ENCODE measurements around the gene SYTL2. TPM values are rescaled to one million over a fixed set of nuclear protein-coding genes. Genes with fewer than 3 reads are reported as not detected.

Gene SYTL2
- total RNA-seq, 2 donors from 2014 or later, result 50.0 to 58.8 TPM

GRCh38 chr11:85742348-85742747 is 68.6 kb downstream of the SYTL2 start:
- ATAC-seq (no peak), DNase-seq (no peak)
- peaks cover 49% of the 10 kb centered on the region for H3K4me1 Mint-ChIP-seq
- peak overlapping the region; percentile 93 for H3K27ac Mint-ChIP-seq
- H3K4me3 Mint-ChIP-seq, result no peak overlapping the region
- no peaks in the 10 kb centered on the region for H3K9me3 ChIP-seq (ENCODE audit: control insufficient read depth, low read length, poor library complexity, severe bottlenecking)
- H3K27me3 Mint-ChIP-seq, result no peaks in the 10 kb centered on the region
- peaks cover 2% of the 10 kb centered on the region for H3K36me3 Mint-ChIP-seq (ENCODE audit: low read depth)

GRCh38 chr11:85740481-85741400 is 70.2 kb downstream of the SYTL2 start:
- H3K9me3 ChIP-seq (ENCODE audit: control insufficient read depth, low read length, poor library complexity, severe bottlenecking), result no peaks in the 10 kb centered on the region
- Mint-ChIP-seq H3K36me3 (ENCODE audit: low read depth) (peaks cover 2% of the 10 kb centered on the region), H3K4me1 (peaks cover 46% of the 10 kb centered on the region), H3K4me3 (no peak overlapping the region), H3K27me3 (no peaks in the 10 kb centered on the region), H3K27ac (peak overlapping the region; percentile 27)
- ATAC-seq (no peak), DNase-seq (no peak)

DNA sequence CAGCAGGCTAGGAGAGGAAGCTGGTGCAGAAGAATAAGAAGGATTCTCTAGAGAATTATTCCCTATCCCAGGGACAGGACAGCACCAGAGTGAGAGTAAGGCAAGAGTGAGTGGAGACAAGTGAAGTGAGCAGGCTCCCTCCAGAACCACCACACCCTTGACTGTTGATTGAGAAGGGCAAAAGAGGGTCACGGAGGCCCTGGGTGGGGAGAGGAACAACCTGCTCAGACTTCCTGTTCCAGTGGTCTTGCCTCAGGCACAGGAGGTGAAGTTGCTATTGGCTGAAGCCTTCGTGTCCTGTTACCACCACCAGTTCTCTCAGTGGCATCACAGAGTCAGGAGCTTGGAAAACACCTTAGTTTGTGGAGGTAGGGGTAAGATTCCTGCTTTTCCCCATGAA is 73.2 kb downstream of the SYTL2 start:
- no peak overlapping the region for H3K4me3 Mint-ChIP-seq
- peak overlapping the region; percentile 62 for H3K27ac Mint-ChIP-seq
- no peaks in the 10 kb centered on the region for H3K36me3 Mint-ChIP-seq (ENCODE audit: low read depth)
- DNase-seq (no peak), ATAC-seq (peak; percentile 65)
- H3K9me3 ChIP-seq (ENCODE audit: control insufficient read depth, low read length, poor library complexity, severe bottlenecking), result no peaks in the 10 kb centered on the region
- H3K4me1 Mint-ChIP-seq, result peaks cover 31% of the 10 kb centered on the region
- no peaks in the 10 kb centered on the region for H3K27me3 Mint-ChIP-seq

DNA sequence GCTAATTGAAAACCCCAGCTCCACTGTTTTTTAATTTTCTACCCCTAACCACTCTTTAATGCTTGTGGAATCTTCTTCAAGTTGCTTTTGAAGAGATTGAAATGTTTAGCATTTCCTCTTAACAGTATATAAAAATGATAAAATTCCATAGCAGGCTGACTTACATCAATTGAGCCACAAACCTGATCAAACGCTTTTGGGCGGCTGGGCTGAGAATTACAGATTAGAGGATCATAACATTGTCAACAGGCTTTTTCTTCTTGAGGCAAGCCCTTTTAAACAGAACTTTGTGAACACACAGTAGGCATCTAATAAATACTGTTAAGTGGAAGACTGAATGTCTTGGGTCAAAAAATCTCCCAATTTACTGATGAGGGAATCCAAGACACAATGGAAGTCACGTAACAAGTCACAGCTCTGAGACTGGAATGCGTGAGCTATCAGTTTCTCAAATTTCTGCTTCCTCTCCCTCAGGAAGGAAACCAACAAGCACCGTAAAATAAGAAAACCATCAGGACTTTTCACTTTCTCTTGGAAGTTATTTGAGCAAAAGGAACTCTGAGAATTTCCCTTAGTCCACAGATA is 75.0 kb downstream of the SYTL2 start:
- no peak for DNase-seq
- no peaks in the 10 kb centered on the region for H3K27me3 Mint-ChIP-seq
- H3K9me3 ChIP-seq (ENCODE audit: control insufficient read depth, low read length, poor library complexity, severe bottlenecking), result no peaks in the 10 kb centered on the region
- H3K27ac Mint-ChIP-seq, result no peak overlapping the region
- peaks cover 22% of the 10 kb centered on the region for H3K4me1 Mint-ChIP-seq
- no peak overlapping the region for H3K4me3 Mint-ChIP-seq
- ATAC-seq, result no peak
- H3K36me3 Mint-ChIP-seq (ENCODE audit: low read depth), result no peaks in the 10 kb centered on the region

DNA sequence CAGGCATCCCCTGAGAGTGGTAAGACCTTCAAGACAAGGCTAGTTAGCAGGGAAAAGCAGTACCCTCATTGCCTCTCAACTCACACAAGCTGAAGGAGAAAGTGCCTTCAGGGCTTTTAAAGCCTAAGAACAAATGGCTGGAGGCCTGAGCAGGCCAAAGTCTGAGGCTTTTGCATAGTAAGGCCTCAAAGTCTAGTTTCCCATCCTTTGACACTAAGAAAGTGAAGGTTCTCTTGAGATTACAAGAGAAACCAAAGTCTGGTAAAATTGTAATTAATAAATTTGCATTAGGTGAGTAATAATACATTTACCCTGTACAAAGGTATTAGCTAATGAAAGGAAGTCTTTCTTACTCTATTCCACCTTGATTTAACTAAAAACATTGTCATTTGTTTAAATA is 78.0 kb downstream of the SYTL2 start:
- no peak for DNase-seq
- no peaks in the 10 kb centered on the region for H3K9me3 ChIP-seq (ENCODE audit: control insufficient read depth, low read length, poor library complexity, severe bottlenecking)
- no peak for ATAC-seq
- H3K27ac Mint-ChIP-seq, result no peak overlapping the region
- no peak overlapping the region for H3K4me3 Mint-ChIP-seq
- peaks cover 3% of the 10 kb centered on the region for H3K36me3 Mint-ChIP-seq (ENCODE audit: low read depth)
- no peaks in the 10 kb centered on the region for H3K27me3 Mint-ChIP-seq
- H3K4me1 Mint-ChIP-seq, result peaks cover 16% of the 10 kb centered on the region

DNA sequence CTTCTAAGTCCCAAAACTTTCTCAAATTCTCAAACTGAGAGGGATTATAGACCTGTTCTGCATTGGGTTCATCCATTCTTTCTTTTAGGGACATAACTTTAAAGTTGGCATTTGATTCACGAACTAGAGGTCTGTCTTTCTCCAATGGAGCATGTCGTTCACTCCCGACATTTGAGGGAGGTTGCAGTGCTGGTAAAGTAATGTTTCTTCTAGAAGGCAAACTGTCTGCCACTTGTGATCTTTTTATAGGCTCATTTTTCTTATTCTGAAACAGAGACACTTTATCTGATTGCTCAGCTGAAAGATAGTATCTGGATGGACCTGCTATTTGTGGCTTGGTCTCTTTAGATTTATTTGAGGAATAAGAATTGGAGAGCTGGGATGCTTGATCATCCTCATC is 84.6 kb downstream of the SYTL2 start:
- Mint-ChIP-seq H3K4me3 (no peak overlapping the region), H3K4me1 (peaks cover 14% of the 10 kb centered on the region), H3K27me3 (no peaks in the 10 kb centered on the region), H3K27ac (no peak overlapping the region), H3K36me3 (ENCODE audit: low read depth) (peaks cover 3% of the 10 kb centered on the region)
- H3K9me3 ChIP-seq (ENCODE audit: control insufficient read depth, low read length, poor library complexity, severe bottlenecking), result no peaks in the 10 kb centered on the region
- no peak for ATAC-seq
- no peak for DNase-seq

- H3K4me3 Mint-ChIP-seq, result no peak overlapping the region
- DNase-seq (no peak), ATAC-seq (no peak)
- H3K27ac Mint-ChIP-seq, result no peak overlapping the region
- no peaks in the 10 kb centered on the region for H3K27me3 Mint-ChIP-seq
- H3K9me3 ChIP-seq (ENCODE audit: control insufficient read depth, low read length, poor library complexity, severe bottlenecking), result no peaks in the 10 kb centered on the region
- H3K36me3 Mint-ChIP-seq (ENCODE audit: low read depth), result peaks cover 3% of the 10 kb centered on the region
- peaks cover 11% of the 10 kb centered on the region for H3K4me1 Mint-ChIP-seq
Observed at GRCh38 chr11:85725510-85726258, 85.3 kb downstream of the SYTL2 start.

DNA sequence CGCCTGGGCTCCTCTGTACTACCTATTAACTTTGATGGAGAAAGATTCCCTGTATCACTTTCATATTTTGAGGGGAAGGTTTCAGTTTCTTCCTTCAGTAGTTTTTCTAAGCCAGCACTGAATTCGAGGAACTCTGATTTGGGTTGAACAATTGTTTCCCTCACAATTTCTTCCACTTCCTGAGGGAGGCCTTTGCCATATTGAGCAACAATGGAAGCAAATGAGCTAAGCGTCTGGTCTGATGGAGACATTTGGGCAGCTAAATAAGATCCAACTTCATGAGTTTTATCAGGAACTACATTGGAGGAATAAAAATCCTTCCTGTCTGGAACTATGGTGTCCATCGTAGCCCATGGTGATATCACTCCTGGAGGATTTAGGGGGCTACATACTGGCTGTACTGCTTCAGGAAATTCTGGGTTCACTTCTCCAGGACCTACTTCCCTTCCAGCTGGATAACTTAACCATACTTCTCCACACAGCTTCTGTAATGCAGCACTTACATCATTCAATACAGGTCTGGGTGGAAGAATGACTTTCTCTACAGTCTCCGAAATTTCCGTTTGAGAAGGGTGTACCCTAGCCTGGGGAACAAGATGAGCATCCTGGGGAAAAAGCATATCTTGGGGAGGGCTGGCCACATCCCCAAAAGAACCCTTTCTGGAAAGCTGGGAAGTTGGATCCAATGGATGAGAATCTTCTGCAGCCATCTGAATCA is 86.0 kb downstream of the SYTL2 start:
- H3K36me3 Mint-ChIP-seq (ENCODE audit: low read depth), result peaks cover 3% of the 10 kb centered on the region
- H3K4me1 Mint-ChIP-seq, result peaks cover 9% of the 10 kb centered on the region
- H3K4me3 Mint-ChIP-seq, result no peak overlapping the region
- no peak for ATAC-seq
- no peaks in the 10 kb centered on the region for H3K27me3 Mint-ChIP-seq
- no peak overlapping the region for H3K27ac Mint-ChIP-seq
- DNase-seq, result no peak
- no peaks in the 10 kb centered on the region for H3K9me3 ChIP-seq (ENCODE audit: control insufficient read depth, low read length, poor library complexity, severe bottlenecking)

GRCh38 chr11:85723088-85723487 is 87.9 kb downstream of the SYTL2 start:
- Mint-ChIP-seq H3K4me3 (no peak overlapping the region), H3K27ac (no peak overlapping the region), H3K4me1 (peaks cover 5% of the 10 kb centered on the region), H3K36me3 (ENCODE audit: low read depth) (peaks cover 2% of the 10 kb centered on the region), H3K27me3 (no peaks in the 10 kb centered on the region)
- no peak for DNase-seq
- no peak for ATAC-seq
- no peaks in the 10 kb centered on the region for H3K9me3 ChIP-seq (ENCODE audit: control insufficient read depth, low read length, poor library complexity, severe bottlenecking)

DNA sequence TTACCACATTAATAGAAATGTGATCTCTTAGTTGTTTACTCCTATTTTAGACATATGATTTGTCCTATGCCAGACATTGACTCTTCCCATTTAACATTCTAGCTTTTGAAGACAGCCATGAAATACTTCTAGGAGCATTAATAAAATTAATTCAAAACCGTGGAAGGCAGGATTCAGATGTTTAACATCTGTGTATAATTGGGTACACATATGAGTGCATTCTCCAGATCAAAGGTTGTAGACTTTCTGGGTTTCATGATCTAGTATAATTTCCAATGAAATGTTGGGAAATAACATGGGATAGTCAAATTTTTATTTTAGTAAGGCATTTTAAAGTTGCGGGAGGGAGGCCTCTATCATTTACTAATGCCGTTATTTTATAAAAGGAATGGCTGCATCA is 89.8 kb downstream of the SYTL2 start:
- no peak overlapping the region for H3K4me3 Mint-ChIP-seq
- H3K27me3 Mint-ChIP-seq, result no peaks in the 10 kb centered on the region
- H3K9me3 ChIP-seq (ENCODE audit: control insufficient read depth, low read length, poor library complexity, severe bottlenecking), result no peaks in the 10 kb centered on the region
- H3K4me1 Mint-ChIP-seq, result peaks cover 8% of the 10 kb centered on the region
- DNase-seq (no peak), ATAC-seq (no peak)
- H3K27ac Mint-ChIP-seq, result no peak overlapping the region
- peaks cover 2% of the 10 kb centered on the region for H3K36me3 Mint-ChIP-seq (ENCODE audit: low read depth)

GRCh38 chr11:85718991-85719807 is 91.7 kb downstream of the SYTL2 start:
- H3K4me3 Mint-ChIP-seq, result no peak overlapping the region
- ATAC-seq (no peak), DNase-seq (no peak)
- H3K27ac Mint-ChIP-seq, result no peak overlapping the region
- H3K27me3 Mint-ChIP-seq, result no peaks in the 10 kb centered on the region
- peaks cover 2% of the 10 kb centered on the region for H3K36me3 Mint-ChIP-seq (ENCODE audit: low read depth)
- H3K4me1 Mint-ChIP-seq, result peaks cover 5% of the 10 kb centered on the region
- H3K9me3 ChIP-seq (ENCODE audit: control insufficient read depth, low read length, poor library complexity, severe bottlenecking), result no peaks in the 10 kb centered on the region

GRCh38 chr11:85718126-85718943 is 92.6 kb downstream of the SYTL2 start:
- no peak overlapping the region for H3K4me3 Mint-ChIP-seq
- H3K4me1 Mint-ChIP-seq, result peaks cover 3% of the 10 kb centered on the region
- ATAC-seq, result no peak
- peaks cover 2% of the 10 kb centered on the region for H3K36me3 Mint-ChIP-seq (ENCODE audit: low read depth)
- H3K9me3 ChIP-seq (ENCODE audit: control insufficient read depth, low read length, poor library complexity, severe bottlenecking), result no peaks in the 10 kb centered on the region
- no peak for DNase-seq
- peak overlapping the region; percentile 29 for H3K27ac Mint-ChIP-seq
- no peaks in the 10 kb centered on the region for H3K27me3 Mint-ChIP-seq
